Stimulated activated CD4-positive, alpha-beta T cell treated with anti-CD3 and anti-CD28 coated beads, Interleukin-1b, Interleukin-23, amount 100 ng/mL, for 24 hours (primary cell): ENCODE data around the gene LZTS3.
A peak's percentile ranks its signal among the peaks of the same experiment; 100 is the strongest.
"Not testable (repeated sequence)": the region's sequence is repeated elsewhere in the genome, so short reads cannot be mapped to it uniquely, and the experiment has no call there.

Source experiments
- DNase-seq, 4 experiments: peaks; one replicate each; pipeline ENCODE4 v3.0.0-alpha.2; 2020; ENCODE audit warnings: low read depth in 4 of 4, low spot score in 1 of 4

The LZTS3 gene

GRCh38 chr20:3172933-3173609 is at the start of gene LZTS3:
LZTS3 (minus strand) TSS chr20:3173549; CDS start chr20:3167163, 6,386 bp downstream.
- DNase-seq: peak in 3 of 4 experiments; percentile 53 to 66 (median 54)

GRCh38 chr20:3221398-3222226 is 48.3 kb upstream of the LZTS3 start:
- DNase-seq: no peak

GRCh38 chr20:3218307-3218988 is 45.1 kb upstream of the LZTS3 start:
- DNase-seq: peak in 3 of 4 experiments; percentile 60 to 62 (median 61)

GRCh38 chr20:3215359-3215917 is 42.1 kb upstream of the LZTS3 start:
- not testable (repeated sequence) for DNase-seq

- DNase-seq: no peak
Measured at GRCh38 chr20:3213226-3213625, 39.9 kb upstream of the LZTS3 start.

- no peak for DNase-seq
Measured at GRCh38 chr20:3210346-3210745, 37.0 kb upstream of the LZTS3 start.

GRCh38 chr20:3209946-3210317 is 36.6 kb upstream of the LZTS3 start:
- DNase-seq: no peak

- DNase-seq: peak in 3 of 4 experiments; percentile 17 to 48 (median 44)
Measured at GRCh38 chr20:3209257-3209945, 36.1 kb upstream of the LZTS3 start, which contains the start of gene ITPA. ITPA (plus strand) TSS chr20:3209498; CDS start chr20:3209552, 54 bp downstream.

- DNase-seq: peak in 1 of 4 experiments; percentile 1
Measured at GRCh38 chr20:3208786-3209256, 35.5 kb upstream of the LZTS3 start.

GRCh38 chr20:3204124-3204794 is 30.9 kb upstream of the LZTS3 start, which contains the start of gene DDRGK1:
DDRGK1 (minus strand) TSS chr20:3204682; CDS start chr20:3204627, 55 bp downstream.
- peak; percentile 80 to 87 (median 86) for DNase-seq

GRCh38 chr20:3203315-3204123 is 30.2 kb upstream of the LZTS3 start:
- peak in 1 of 4 experiments; percentile 10 for DNase-seq

- no peak for DNase-seq
Measured at GRCh38 chr20:3202965-3203314, 29.6 kb upstream of the LZTS3 start.

- no peak for DNase-seq
Measured at GRCh38 chr20:3199976-3200755, 26.8 kb upstream of the LZTS3 start.

GRCh38 chr20:3199206-3199605 is 25.9 kb upstream of the LZTS3 start:
- no peak for DNase-seq

GRCh38 chr20:3195590-3196237 is 22.4 kb upstream of the LZTS3 start:
- DNase-seq: no peak

GRCh38 chr20:3194617-3195280 is 21.4 kb upstream of the LZTS3 start:
- no peak for DNase-seq
